ENCODE measurements around the gene FAM200A. TPM values are rescaled to one million over a fixed set of nuclear protein-coding genes. Genes with fewer than 3 reads are reported as not detected.

Gene FAM200A
- total and polyA plus RNA-seq, 2 of the 13 experiments (the other 11 are each of a cell fraction or from before 2014, with no cell fraction given), result 4.7 to 6.3 TPM

- TF ChIP-seq NKX3-1 (CRISPR knock-in tag; IDR thresholded peaks at IDR 0.05) (no peak), ZFP36L1 (CRISPR knock-in tag; IDR thresholded peaks at IDR 0.05) (peak; percentile 63; the same call in 1 of the 2 replicates), BCLAF1 (IDR thresholded peaks at IDR 0.05) (no peak), ZNF562 (CRISPR knock-in tag; IDR thresholded peaks at IDR 0.05; ENCODE audit: borderline replicate concordance) (no peak), ZNF30 (CRISPR knock-in tag; IDR thresholded peaks at IDR 0.05) (no peak), RORA (CRISPR knock-in tag; IDR thresholded peaks at IDR 0.05) (no peak), REST (IDR thresholded peaks at IDR 0.05; ENCODE audit: borderline replicate concordance in 1 of 2, low read depth in 1 of 2, low read length in 2 of 2) (no peak), SAFB2 (CRISPR knock-in tag; IDR thresholded peaks at IDR 0.05; ENCODE audit: borderline replicate concordance, low read depth) (peak; percentile 51; the same call in 1 of the 2 replicates), GATAD1 (CRISPR knock-in tag; IDR thresholded peaks at IDR 0.05) (peak; percentile 98), RFX1 (IDR thresholded peaks at IDR 0.05) (no peak), ZNF503 (CRISPR knock-in tag; IDR thresholded peaks at IDR 0.05) (no peak), GABPA (IDR thresholded peaks at IDR 0.05; ENCODE audit: low read depth, low read length) (peak; percentile 96), GABPA (CRISPR knock-in tag; IDR thresholded peaks at IDR 0.05; ENCODE audit: low read depth) (peak; percentile 99), ZNF790 (CRISPR knock-in tag; IDR thresholded peaks at IDR 0.05; ENCODE audit: borderline replicate concordance) (no peak)
- TF ChIP-seq, protein P1, sequence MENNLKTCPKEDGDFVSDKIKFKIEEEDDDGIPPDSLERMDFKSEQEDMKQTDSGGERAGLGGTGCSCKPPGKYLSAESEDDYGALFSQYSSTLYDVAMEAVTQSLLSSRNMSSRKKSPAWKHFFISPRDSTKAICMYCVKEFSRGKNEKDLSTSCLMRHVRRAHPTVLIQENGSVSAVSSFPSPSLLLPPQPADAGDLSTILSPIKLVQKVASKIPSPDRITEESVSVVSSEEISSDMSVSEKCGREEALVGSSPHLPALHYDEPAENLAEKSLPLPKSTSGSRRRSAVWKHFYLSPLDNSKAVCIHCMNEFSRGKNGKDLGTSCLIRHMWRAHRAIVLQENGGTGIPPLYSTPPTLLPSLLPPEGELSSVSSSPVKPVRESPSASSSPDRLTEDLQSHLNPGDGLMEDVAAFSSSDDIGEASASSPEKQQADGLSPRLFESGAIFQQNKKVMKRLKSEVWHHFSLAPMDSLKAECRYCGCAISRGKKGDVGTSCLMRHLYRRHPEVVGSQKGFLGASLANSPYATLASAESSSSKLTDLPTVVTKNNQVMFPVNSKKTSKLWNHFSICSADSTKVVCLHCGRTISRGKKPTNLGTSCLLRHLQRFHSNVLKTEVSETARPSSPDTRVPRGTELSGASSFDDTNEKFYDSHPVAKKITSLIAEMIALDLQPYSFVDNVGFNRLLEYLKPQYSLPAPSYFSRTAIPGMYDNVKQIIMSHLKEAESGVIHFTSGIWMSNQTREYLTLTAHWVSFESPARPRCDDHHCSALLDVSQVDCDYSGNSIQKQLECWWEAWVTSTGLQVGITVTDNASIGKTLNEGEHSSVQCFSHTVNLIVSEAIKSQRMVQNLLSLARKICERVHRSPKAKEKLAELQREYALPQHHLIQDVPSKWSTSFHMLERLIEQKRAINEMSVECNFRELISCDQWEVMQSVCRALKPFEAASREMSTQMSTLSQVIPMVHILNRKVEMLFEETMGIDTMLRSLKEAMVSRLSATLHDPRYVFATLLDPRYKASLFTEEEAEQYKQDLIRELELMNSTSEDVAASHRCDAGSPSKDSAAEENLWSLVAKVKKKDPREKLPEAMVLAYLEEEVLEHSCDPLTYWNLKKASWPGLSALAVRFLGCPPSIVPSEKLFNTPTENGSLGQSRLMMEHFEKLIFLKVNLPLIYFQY (CRISPR knock-in tag; IDR thresholded peaks at IDR 0.05; ENCODE audit: borderline replicate concordance), result no peak
Measured at GRCh38 chr7:99499721-99500636, 51.9 kb downstream of the FAM200A start, which contains the start of gene ZNF394 (continued).

Measured in HepG2 (cell line).